GM19324 (cell line): ENCODE results near the gene SOS1.
A peak's percentile ranks its signal among the peaks of the same experiment; 100 is the strongest.
"Not testable (repeated sequence)": the region's sequence is repeated elsewhere in the genome, so short reads cannot be mapped to it uniquely, and the experiment has no call there.

Source experiments
- ATAC-seq: cut with Tn5 transposase; IDR thresholded peaks from one replicate; pipeline ENCODE4 v1.9.1; 2021; ENCODE audit warnings: mild to moderate bottlenecking, moderate library complexity; ENCODE audit not compliant: unreplicated experiment, low FRiP score

The SOS1 gene

DNA sequence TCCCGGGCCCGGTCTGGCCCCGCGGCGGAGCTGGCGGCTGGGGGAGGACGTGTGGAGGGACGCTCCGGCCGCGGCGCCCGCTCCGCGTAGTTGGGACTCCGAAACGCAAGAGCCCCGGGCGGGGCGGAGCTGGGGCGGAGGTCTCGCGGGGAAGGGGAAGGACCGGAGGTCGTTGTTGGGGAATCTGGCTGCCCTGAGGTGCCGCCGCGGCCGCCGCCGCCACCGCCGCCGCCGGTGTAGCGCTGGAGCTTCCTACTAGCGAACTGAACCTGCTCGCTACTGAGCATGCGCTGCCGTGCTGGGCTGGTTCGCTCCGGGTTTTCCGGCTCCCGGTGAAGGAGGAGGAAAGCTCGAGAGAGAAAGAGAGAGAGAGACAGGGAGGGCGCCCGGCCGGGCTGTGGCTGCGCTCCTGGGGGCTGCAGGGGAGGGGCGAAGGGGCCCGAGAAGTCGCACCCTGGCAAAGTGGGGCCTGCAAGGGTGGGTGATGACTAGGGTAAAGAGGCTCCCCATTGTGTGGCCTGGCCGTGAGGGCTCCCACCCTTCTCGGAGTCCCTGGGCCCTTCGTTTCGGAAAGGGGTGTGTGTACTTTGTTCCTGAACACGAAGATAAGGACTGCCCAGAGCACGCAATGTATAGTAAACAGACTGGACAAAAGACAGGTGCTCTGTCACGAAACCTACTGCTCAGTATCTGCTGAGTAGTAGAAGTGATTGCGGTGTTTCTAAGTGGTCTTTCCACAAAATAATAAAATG lies at the start of gene SOS1:
SOS1 (minus strand) TSS at position 281 of the 752 bp plus-strand sequence. CDS start 629 bp downstream, outside the sequence.
- peak; percentile 54 for ATAC-seq

DNA sequence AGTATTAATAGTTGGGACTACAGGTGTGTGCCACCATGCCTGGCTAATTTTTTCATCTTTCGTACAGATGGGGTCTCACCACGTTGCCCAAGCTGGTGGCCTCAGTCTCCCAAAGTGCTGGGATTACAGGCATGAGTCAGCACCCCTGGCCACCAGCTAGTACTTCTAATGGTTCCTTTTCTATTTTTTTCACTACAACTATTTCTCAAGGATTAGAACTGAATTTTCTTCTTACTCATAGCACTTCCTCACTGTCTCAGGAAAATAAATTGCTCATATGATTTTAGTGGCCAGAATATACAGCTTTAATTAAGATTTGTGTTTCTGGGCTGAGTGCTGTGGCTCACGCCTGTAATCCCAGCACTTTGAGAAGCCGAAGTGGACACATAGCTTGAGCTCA lies 43.2 kb upstream of the SOS1 start:
- no peak for ATAC-seq

DNA sequence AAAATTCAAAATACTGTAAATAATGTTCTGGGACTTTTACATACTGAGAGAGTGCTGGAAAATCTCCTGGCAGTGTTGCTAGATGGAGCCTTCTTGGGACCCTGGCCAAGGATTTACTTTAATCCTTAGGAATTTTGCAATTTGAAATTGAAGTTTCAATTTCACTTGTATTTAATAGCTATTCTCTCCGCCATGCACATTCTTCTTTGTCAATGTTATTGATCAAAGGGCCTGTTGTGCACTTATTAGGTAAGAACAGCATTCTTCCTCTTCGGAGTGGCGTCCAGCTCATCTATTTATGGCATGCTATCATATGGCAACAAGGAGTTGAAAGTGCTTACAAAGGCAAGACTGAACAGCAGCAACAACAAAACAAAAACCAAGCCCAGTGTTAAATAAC lies 40.1 kb upstream of the SOS1 start:
- ATAC-seq, result no peak

DNA sequence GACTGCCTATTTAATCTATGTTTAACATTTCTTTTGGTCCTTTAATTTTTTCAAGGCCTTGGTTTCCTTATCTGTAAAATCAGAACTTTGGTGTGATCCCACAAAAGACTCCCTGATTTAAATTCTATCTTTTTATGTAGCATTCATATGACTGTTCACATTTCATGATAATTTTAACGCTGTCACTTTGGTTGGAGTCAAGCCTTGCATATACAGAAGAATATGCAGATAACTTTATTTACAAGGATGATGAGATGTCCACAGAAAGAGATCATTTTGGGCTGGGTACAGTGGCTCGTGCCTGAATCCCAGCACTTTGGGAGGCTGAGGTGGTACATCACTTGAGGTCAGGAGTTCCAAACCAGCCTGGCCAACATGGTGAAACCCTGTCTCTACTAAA lies 38.4 kb upstream of the SOS1 start:
- ATAC-seq, result no peak

DNA sequence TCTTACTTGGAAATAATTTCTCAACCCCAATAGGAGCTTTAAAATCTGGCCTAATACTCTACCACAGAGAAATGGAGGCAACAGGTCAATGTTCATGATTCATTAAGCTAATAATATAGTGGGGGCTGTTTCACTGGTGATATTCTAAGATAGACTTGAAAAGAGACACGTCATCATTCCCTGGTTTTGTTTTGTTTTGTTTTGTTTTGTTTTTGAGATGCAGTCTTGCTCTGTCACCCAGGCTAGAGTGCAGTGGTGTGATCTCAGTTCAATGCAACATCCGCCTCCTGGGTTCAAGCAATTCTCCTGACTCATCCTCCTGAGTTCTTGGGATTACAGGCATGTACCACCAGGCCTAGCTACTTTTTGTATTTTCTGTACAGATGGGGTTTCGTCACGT lies 37.5 kb upstream of the SOS1 start:
- ATAC-seq, result no peak

DNA sequence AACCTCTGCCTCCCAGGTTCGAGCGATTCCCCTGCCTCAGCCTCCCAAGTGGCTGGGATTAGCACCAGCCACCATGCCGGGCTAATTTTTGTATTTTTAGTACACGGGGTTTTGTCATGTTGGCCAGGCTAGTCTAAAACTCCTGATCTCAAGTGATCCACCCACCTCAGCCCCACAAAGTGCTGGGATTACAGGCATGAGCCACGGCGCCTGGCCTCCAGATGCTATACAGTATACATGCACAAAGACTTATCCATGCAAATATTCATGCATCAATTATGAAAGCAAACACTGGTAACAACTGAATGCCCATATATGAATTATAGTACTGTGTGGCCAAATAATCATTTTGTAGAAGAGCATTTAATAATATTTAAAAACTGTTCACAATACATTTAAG lies 36.0 kb upstream of the SOS1 start:
- no peak for ATAC-seq

DNA sequence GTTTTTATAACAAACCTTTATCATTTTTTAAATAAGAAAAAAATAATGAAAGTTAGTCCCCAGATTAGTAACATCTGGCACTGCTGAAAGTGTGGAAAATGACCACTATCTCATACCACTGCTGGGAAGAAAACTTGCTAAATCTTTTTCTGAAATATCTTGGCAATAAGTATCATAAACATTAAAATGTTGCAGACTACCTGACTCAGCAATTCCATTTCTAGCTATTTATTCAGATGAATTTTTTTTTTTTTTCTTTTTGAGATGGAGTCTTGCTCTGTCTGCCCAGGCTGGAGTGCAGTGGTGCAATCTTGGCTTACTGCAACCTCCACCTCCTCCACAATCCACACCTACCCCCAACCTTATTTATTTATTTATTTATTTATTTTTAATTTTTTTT lies 35.3 kb upstream of the SOS1 start:
- ATAC-seq, result no peak

DNA sequence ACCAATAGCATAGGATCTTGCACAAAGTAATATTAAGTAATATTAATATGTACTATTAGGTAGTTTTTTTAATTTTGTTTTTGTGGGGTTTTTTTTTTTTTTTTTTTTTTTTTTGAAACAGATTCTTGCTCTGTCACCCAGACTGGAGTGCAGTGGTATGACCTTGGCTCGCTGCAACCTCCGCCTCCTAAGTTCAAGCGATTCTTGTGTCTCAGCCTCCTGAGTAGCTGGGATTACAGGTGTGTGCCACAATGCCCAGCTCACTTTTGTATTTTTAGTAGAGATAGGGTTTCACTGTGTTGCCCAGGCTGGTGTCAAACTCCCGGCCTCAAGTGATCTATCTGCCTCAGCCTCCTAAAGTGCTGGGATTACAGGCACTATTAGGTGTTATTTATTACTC lies 34.7 kb upstream of the SOS1 start:
- ATAC-seq, result not testable (repeated sequence)

DNA sequence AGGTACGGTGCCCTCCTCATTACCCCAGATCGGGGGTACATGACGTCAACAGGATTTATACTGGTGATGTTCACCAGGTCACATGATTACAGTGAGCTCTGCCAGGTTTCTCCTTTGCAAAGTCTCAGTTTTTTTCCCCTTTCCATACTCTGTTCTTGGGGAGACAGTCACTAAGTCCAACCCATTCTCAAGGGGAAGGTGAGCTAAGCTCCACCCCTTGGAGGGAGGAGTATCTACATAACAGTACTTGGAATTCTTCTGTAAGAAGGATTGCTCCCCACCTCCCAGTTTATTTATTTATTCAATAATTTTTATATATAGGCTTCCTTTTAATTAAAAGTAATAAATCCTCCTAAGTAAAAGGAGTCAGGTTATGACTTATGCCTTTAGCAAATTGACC lies 34.1 kb upstream of the SOS1 start:
- no peak for ATAC-seq

DNA sequence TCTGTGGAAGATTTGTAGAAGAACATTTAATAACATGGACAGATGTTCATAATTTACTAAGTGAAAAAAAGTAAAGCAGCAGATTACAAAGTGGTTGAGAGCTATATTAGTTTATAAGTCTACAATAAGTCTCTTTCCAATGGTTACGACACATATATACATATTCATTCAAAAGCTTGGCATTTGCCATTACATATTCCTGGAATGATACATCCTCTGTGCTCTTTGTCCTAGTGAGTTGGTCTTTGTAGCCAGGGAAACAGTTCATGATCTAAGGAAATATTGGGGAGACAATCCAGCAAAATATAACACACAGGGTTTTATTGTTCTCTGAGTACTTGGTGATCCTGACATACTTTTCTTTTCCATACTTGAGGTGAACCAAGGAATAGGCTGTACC lies 32.5 kb upstream of the SOS1 start:
- ATAC-seq, result no peak

DNA sequence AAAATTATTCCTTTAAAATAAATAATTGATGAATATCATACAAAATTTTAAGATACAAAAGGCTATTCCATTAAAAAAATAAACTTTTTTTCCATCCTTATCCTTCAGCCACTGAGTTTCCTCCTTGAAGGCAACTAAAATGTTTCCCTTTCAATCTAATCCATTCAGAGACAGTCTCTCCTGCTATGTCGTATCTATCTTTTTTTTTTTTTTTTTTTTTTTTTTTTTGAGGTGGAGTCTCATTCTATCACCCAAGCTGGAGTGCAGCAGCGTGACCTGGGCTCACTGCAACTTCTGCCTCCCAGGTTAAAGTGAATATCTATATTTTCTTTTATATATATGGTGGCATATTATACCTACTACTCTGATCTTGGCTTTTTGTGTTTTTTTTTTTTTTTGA lies 31.7 kb upstream of the SOS1 start:
- ATAC-seq, result no peak

DNA sequence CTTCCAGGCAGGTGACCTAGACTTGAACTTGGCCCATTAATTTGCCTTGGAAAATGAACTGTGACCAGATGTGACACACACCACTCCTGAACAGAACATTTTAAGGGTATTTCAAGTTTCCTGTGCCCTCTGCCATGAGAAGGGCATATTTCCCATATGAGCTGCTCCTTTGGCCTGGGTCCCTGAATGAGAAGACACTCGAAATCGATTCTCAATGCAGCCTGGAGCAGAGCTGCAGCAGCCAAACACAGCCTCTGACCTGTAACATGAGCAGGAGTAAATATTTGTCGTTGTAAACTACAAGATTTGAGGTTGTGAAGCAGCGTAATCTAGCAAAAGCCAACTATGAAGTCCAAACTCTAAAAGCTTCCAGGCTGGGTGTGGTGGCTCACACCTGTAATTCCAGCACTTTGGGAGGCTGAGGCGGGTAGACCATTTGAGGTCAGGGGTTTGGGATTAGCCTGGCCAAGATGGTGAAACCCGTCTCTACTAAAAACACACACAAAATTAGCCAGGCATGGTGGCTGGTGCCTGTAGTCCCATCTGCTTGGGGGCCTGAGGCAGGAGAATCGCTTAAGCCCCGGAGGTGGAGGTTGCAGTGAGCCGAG lies 30.1 kb upstream of the SOS1 start:
- no peak for ATAC-seq

DNA sequence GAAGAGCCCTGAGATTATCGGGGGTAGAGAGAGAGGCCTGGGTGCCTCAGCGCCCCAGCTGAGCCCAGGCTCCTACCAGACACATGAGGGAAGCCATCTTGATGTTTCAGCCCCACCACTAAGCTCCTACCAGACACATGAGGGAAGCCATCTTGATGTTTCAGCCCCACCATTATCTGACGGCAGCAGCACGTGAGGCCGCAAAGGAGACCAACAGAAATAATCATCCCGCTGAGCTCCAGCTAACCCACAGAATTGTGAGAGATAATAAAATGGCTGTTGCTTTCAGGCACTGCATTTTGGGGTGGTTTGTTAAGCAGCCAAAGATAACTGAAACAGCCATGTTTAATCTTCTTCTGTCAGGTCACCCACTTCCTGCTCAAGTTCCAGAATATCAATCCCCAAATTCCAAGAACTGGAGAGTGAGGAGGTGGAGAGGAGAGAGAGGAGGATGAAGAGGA lies 29.3 kb upstream of the SOS1 start:
- ATAC-seq, result no peak

DNA sequence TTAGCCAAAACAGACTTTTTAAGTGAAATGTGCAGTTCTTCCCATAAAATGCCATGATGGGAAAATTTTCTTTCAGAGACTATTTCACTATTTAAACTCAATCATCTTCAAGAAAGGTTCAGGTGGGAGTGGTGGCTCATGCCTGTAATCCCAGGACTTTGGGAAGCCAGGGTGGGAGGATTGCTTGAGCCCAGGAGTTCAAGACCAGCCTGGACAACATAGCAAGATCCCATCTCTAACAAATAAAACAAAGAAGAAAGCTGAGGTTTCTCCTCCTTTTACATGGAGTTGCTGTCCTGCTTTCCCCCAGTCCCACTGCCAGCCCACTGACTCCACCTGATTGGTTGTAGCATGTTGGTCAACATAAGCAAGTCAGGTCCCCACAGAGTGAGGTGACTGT lies 25.8 kb upstream of the SOS1 start:
- ATAC-seq, result no peak

DNA sequence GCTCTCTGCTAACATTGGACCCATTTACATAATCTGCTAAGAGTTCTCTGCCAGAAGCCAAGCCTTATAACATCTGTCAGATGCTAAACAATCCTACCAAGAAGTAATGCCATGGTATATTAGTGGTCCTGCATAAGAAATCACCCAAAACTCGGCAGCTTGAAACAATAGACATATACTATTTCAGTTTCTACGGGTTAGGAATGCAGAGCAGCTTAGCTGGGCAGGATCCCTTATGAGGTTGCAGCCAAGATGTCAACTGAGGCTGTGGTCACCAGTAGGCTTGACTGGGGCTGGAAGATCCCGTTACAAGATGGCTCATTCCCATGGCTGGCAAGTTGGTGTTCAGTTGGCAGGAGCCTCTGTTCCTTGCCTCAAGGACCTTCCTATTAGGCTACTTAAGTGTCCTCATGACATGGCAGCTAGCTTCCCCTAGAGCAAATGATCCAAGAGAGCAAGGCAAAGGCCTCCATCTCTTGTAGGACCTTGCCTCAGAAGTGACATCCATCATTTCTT lies 25.1 kb upstream of the SOS1 start:
- ATAC-seq, result no peak

DNA sequence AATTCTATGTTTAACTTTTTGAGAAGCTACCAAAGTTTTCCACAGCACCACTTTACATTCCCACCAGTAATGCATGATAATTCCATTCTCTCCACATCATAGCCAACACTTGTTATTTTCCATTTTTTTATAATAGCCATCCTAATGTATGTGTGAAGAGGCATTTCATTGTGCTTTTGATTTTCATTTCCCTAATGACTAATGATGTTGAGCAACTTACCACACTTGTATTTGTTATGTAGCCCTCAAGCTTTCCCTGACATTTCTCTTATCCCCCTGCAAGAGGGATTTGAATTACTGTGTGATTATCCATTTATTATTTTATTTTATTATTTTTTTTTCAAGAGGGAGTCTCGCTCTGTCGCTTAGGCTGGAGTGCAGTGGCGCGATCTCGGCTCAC lies 23.6 kb upstream of the SOS1 start:
- ATAC-seq, result no peak

DNA sequence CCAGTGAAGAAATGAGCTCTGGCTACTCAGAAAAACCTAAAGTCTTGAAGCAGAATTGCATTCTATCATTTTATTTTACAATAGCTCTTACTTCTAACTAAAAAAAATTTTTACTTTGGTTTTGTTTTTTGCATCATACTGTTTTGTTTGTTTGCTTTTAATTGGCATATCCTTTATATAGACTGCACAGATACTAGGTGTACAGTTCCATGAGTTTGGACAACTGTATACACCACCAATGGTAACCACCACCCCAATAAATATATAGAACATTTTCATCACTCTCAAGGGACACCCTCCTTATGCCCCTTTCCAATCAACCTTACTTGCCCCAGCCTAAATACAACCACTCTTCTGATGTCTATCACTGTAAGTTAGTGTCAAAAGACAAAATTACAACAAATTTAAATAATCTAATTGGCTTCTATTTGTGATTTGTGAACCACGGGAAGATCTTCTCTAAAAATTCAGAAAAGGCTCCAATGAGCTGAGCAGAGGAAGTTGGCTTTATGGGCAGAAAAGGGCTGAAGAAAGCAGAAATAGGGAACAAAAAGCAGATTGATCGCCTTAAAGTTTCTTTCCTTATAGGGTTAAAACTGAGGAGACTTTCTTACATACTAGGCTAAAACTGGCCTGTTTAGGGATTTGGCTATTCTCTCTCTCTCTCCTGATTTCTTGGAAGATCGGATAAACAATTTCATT lies 22.2 kb upstream of the SOS1 start:
- ATAC-seq, result no peak

DNA sequence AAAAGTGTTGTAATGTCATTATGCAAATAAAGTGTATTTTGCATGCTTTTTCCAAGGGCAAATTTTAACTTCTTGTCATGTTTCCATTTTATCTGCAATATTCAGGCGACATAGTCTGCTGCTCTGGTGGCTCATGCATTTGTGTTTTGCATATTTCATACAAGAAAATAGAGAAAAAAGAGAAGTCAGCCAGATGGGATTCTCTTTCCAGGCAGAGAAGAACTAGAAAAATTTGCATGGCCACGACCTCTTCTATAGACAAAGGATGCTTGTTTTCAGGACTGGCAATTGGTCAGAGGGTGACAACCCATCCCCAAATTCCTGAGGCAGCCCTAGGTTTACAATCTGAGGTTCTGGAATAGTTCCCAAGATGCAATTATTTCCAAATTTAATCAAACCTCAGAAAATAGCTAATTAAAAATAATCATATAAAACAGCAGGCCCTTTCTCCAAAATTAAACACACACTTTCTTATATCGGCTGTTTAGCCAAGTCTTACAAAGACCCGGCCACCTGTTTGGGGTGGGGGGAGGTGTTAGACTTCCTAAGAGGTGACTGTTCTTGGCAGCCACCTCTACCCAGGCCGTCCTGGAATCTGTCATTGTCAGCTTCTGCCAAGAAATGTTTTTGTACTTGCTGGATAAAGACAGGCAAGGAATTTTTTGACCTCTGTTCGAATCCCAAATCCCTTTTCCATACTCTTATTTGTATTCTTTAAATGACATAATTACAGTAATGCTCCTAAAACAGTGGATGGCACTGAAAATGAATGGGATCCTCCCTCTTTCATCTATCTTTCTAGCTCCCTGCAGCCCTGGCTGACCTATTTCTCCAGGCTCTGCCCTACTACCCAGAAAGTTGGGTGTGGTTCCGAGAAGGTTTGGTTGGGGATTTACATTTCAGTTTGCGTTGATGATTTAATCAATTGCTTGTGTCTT lies 20.8 kb upstream of the SOS1 start:
- ATAC-seq, result peak; percentile 65

DNA sequence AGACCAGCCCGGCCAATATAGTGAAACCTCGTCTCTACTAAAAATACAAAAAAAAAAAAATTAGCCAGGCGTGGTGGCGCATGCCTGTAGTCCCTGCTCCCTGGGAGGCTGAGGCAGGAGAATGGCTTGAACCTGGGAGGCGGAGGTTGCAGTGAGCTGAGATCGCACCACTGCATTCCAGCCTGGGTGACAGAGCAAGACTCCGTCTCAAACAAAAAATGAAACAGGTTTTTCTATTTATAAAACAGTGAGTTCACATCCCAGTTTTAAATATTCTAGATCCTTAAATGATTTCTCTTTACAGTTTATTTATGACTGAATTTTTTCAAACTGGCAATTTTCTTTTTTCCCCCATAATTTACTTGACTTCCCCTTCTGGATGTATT lies 20.1 kb upstream of the SOS1 start:
- ATAC-seq, result not testable (repeated sequence)

DNA sequence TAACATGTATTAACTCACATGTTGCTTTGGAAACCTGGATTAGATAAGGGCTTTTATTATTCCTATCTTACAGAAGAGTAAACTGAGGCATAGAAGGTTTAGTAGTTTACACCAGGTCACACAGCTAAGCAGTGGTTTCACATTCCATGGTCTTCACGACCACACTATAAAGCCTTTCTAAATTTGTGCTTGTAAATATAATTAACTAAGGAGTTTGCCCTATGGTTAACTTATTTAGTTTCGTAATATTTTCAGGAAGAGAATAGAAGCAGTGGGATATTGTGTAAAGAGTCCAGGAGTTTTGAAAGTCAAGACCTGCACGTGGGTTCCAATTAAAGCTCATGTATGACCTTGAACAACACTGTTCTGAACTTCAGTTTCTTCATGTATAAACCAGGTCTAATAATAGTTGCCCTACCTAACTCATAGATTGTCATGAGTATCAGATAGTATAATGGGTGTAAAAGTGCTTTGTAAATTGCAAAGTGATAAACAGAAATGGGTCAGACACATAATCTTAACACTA lies 19.5 kb upstream of the SOS1 start:
- ATAC-seq, result no peak
